Nephron (organoid): ENCODE measurements around the gene POLD3.
A peak's percentile ranks its signal among the peaks of the same experiment; 100 is the strongest.
"Not testable (repeated sequence)": the region's sequence is repeated elsewhere in the genome, so short reads cannot be mapped to it uniquely, and the experiment has no call there.

Experiments used
- H3K27ac Mint-ChIP-seq, 3 experiments: 2 replicates each; pipeline ENCODE4 v1.8.0; 2020; ENCODE audit warnings: mixed read lengths in 3 of 3, mild to moderate bottlenecking in 2 of 3, moderate library complexity in 1 of 3
- H3K27me3 Mint-ChIP-seq: 2 replicates; pipeline ENCODE4 v1.8.0; 2021; ENCODE audit warnings: low read depth, mild to moderate bottlenecking, moderate library complexity, mixed read lengths
- H3K36me3 Mint-ChIP-seq: 2 replicates; pipeline ENCODE4 v1.8.0; 2020; ENCODE audit warnings: low read depth, mixed read lengths
- H3K4me1 Mint-ChIP-seq: 2 replicates; pipeline ENCODE4 v1.8.0; 2020; ENCODE audit warnings: mixed read lengths
- H3K4me3 Mint-ChIP-seq, 3 experiments: 2 replicates each; pipeline ENCODE4 v1.8.0; 2020; ENCODE audit warnings: mild to moderate bottlenecking in 3 of 3, mixed read lengths in 3 of 3, moderate library complexity in 2 of 3
- H3K9me3 Mint-ChIP-seq: 2 replicates; pipeline ENCODE4 v1.8.0; 2020; ENCODE audit warnings: mixed read lengths
- TF ChIP-seq, protein P1 (sequence below), 3 experiments: fragments of 200-600 bp; sonication (generic); IDR thresholded peaks; one replicate each; pipeline ENCODE4 v1.5.0; 2021; ENCODE audit warnings: antibody characterized with exemption in 3 of 3; ENCODE audit not compliant: unreplicated experiment in 3 of 3

POLD3 gene

GRCh38 chr11:74577624-74578396, 14.6 kb upstream of the POLD3 start:
- Mint-ChIP-seq H3K9me3 (no peaks in the 10 kb centered on the region), H3K36me3 (no peaks in the 10 kb centered on the region), H3K27me3 (peaks cover 7% of the 10 kb centered on the region), H3K4me3 (no peak overlapping the region), H3K27ac (peak overlapping the region; percentile 10 to 54 (median 47)), H3K4me1 (peaks cover 9% of the 10 kb centered on the region)
- TF ChIP-seq, protein P1, sequence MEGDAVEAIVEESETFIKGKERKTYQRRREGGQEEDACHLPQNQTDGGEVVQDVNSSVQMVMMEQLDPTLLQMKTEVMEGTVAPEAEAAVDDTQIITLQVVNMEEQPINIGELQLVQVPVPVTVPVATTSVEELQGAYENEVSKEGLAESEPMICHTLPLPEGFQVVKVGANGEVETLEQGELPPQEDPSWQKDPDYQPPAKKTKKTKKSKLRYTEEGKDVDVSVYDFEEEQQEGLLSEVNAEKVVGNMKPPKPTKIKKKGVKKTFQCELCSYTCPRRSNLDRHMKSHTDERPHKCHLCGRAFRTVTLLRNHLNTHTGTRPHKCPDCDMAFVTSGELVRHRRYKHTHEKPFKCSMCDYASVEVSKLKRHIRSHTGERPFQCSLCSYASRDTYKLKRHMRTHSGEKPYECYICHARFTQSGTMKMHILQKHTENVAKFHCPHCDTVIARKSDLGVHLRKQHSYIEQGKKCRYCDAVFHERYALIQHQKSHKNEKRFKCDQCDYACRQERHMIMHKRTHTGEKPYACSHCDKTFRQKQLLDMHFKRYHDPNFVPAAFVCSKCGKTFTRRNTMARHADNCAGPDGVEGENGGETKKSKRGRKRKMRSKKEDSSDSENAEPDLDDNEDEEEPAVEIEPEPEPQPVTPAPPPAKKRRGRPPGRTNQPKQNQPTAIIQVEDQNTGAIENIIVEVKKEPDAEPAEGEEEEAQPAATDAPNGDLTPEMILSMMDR (IDR thresholded peaks at IDR 0.05; ENCODE audit: unreplicated experiment in 3 of 3), result no peak

- TF ChIP-seq, protein P1 (IDR thresholded peaks at IDR 0.05; ENCODE audit: unreplicated experiment in 3 of 3), result no peak
- Mint-ChIP-seq H3K27ac (no peak overlapping the region), H3K27me3 (peaks cover 4% of the 10 kb centered on the region), H3K4me3 (no peak overlapping the region), H3K4me1 (peaks cover 9% of the 10 kb centered on the region), H3K9me3 (no peaks in the 10 kb centered on the region), H3K36me3 (no peaks in the 10 kb centered on the region)
These were observed 12.7 kb upstream of the POLD3 start for GRCh38 chr11:74579577-74580270.

DNA sequence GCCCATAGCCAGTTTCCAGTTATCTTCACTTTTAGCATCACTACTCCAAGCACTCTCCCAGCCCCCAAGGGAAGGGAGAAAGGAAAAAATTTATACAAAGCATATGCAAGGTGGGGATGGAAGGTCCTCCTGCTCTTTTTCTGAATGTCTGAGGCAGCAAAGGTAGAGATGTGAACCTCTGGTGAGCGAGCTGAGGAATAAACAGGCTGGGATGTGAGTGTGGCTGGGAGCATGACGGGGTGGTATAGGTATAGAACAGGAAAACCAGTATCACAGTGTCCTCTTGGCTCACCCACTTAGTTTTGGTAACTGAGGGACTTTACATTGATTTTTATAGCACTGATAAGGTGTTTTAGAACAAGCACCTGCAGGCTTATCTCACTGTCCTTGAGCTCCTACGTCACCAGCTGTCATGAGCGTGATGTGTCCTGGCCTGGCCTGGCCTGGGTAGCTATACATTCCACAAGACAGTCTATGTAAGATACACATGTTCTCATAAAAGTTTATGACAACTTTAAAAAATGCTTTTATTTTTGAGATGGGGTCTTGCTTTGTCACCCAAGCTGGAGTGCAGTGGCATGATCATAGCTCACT, 10.3 kb upstream of the POLD3 start:
- Mint-ChIP-seq H3K27ac (no peak overlapping the region), H3K4me3 (no peak overlapping the region), H3K9me3 (no peaks in the 10 kb centered on the region), H3K36me3 (no peaks in the 10 kb centered on the region), H3K27me3 (peaks cover 4% of the 10 kb centered on the region), H3K4me1 (peaks cover 9% of the 10 kb centered on the region)
- TF ChIP-seq, protein P1 (IDR thresholded peaks at IDR 0.05; ENCODE audit: unreplicated experiment in 3 of 3), result no peak

DNA sequence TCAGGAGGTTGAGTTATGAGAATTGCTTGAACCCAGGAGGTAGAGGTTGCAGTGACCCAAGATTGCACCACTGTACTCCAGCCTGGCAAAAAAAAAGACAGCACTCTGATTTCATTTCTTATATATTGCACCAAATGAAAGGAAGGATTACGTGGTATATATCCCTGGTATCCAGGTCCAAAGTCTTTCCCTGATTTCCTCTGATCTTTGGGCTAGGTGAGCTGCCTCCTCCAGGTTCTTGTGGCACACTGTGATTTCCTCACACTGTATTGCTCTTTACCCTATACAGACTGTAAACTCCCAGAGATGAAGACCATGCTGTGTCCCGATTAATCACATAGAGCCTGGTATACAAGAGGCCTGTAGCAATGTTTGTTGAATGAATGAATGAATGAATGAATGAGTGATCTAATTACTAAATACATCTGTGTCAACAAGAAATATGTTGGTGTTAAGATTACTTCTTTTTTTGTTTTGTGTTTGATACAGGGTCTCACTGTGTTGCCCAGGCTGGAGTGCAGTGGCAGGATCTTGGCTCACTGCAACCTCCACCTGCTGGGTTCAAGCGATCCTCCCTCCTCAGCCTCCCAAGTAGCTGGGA, 9.3 kb upstream of the POLD3 start:
- peaks cover 2% of the 10 kb centered on the region for H3K4me1 Mint-ChIP-seq
- H3K4me3 Mint-ChIP-seq, result no peak overlapping the region
- no peak overlapping the region for H3K27ac Mint-ChIP-seq
- H3K27me3 Mint-ChIP-seq, result peaks cover 1% of the 10 kb centered on the region
- no peaks in the 10 kb centered on the region for H3K36me3 Mint-ChIP-seq
- TF ChIP-seq, protein P1 (IDR thresholded peaks at IDR 0.05; ENCODE audit: unreplicated experiment in 3 of 3), result no peak
- no peaks in the 10 kb centered on the region for H3K9me3 Mint-ChIP-seq

GRCh38 chr11:74590492-74590891, 1.9 kb upstream of the POLD3 start:
- H3K27ac Mint-ChIP-seq, result not testable (repeated sequence)

DNA sequence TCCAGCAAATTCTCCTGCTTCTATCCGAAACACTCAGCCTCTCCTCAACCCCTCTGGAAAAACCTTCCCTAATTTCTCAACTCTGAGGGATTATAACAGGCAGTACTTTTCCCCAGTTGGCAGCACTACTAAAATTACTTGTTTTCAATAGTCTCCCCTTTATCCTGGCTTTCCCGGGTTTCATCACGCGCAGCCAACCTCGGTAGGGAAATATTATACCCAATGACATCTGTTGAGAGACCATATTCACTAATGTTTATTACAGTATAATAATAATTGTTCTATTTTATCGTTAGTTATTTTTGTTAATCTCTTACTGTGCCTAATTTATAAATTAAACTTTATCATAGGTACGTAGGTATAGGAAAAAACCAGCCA, 330 bp upstream of the POLD3 start:
- Mint-ChIP-seq H3K27me3 (no peaks in the 10 kb centered on the region), H3K4me3 (peak overlapping the region; percentile 96 to 98 (median 96)), H3K27ac (peak overlapping the region; percentile 79 to 96 (median 95)), H3K36me3 (peaks cover 22% of the 10 kb centered on the region), H3K9me3 (peaks cover 2% of the 10 kb centered on the region), H3K4me1 (peaks cover 22% of the 10 kb centered on the region)
- TF ChIP-seq, protein P1 (IDR thresholded peaks at IDR 0.05; ENCODE audit: unreplicated experiment in 3 of 3), result no peak

More at GRCh38 chr11:74590492-74590891, 1.9 kb upstream of the POLD3 start:
- Mint-ChIP-seq H3K36me3 (peaks cover 12% of the 10 kb centered on the region), H3K4me1 (peaks cover 22% of the 10 kb centered on the region)
- not testable (repeated sequence) for H3K4me3 Mint-ChIP-seq, H3K27me3 Mint-ChIP-seq, H3K9me3 Mint-ChIP-seq
